Measurements from ENCODE around the gene HLTF.
A peak's percentile ranks its signal among the peaks of the same experiment; 100 is the strongest.

HLTF gene

GRCh38 chr3:149019580-149019979, 66.8 kb downstream of the HLTF start:
- no peak for DNase-seq (ENCODE audit: low read depth in 2 of 2)

- no peak for DNase-seq (ENCODE audit: low read depth in 2 of 2)
These were observed 68.1 kb downstream of the HLTF start for GRCh38 chr3:149018247-149018646.

GRCh38 chr3:149016669-149017541, 69.4 kb downstream of the HLTF start:
- DNase-seq (ENCODE audit: low read depth in 2 of 2) = peak; percentile 73

- no peak for DNase-seq (ENCODE audit: low read depth in 2 of 2)
These were observed 70.1 kb downstream of the HLTF start for GRCh38 chr3:149016242-149016641.

GRCh38 chr3:149015393-149015792, 70.9 kb downstream of the HLTF start:
- DNase-seq (ENCODE audit: low read depth in 2 of 2) = no peak

- no peak for DNase-seq (ENCODE audit: low read depth in 2 of 2)
These were observed 72.6 kb downstream of the HLTF start for GRCh38 chr3:149013726-149014125.

GRCh38 chr3:149011676-149012075, 74.7 kb downstream of the HLTF start:
- DNase-seq (ENCODE audit: low read depth in 2 of 2) = no peak

GRCh38 chr3:149010966-149011365, 75.4 kb downstream of the HLTF start:
- DNase-seq (ENCODE audit: low read depth in 2 of 2) = no peak

GRCh38 chr3:149010504-149010951, 75.8 kb downstream of the HLTF start:
- DNase-seq (ENCODE audit: low read depth in 2 of 2) = no peak

GRCh38 chr3:149009732-149010131, 76.6 kb downstream of the HLTF start:
- no peak for DNase-seq (ENCODE audit: low read depth in 2 of 2)

- DNase-seq (ENCODE audit: low read depth in 2 of 2) = no peak
These were observed 78.6 kb downstream of the HLTF start for GRCh38 chr3:149007567-149008257.

GRCh38 chr3:149005416-149005815, 80.9 kb downstream of the HLTF start:
- peak; percentile 55 to 59 for DNase-seq (ENCODE audit: low read depth in 2 of 2)

- no peak for DNase-seq (ENCODE audit: low read depth in 2 of 2)
These were observed 81.7 kb downstream of the HLTF start for GRCh38 chr3:149004622-149005021.

GRCh38 chr3:149003653-149004305, 82.6 kb downstream of the HLTF start:
- no peak for DNase-seq (ENCODE audit: low read depth in 2 of 2)

GRCh38 chr3:149001727-149002126, 84.6 kb downstream of the HLTF start:
- no peak for DNase-seq (ENCODE audit: low read depth in 2 of 2)

- no peak for DNase-seq (ENCODE audit: low read depth in 2 of 2)
These were observed 86.1 kb downstream of the HLTF start for GRCh38 chr3:149000206-149000745.

GRCh38 chr3:148999806-149000205, 86.5 kb downstream of the HLTF start:
- no peak for DNase-seq (ENCODE audit: low read depth in 2 of 2)

- DNase-seq (ENCODE audit: low read depth in 2 of 2) = no peak
These were observed 87.5 kb downstream of the HLTF start for GRCh38 chr3:148998715-148999423.

GRCh38 chr3:148998297-148998696, 88.0 kb downstream of the HLTF start:
- no peak for DNase-seq (ENCODE audit: low read depth in 2 of 2)

- no peak for DNase-seq (ENCODE audit: low read depth in 2 of 2)
These were observed 88.7 kb downstream of the HLTF start for GRCh38 chr3:148997623-148998022.

- DNase-seq (ENCODE audit: low read depth in 2 of 2) = no peak
These were observed 93.6 kb downstream of the HLTF start for GRCh38 chr3:148992635-148993255.

Measured in fibroblast of skin of left quadriceps (primary cell).